ENCODE data around the gene NEIL3.

GRCh38 chr4:177322881-177323280 lies 13.2 kb downstream of the NEIL3 start:
- no peak for TF ChIP-seq CTCF (IDR thresholded peaks at IDR 0.05)
- TF ChIP-seq EZH2 (IDR thresholded peaks at IDR 0.05; ENCODE audit: borderline replicate concordance, insufficient read depth, low read depth, low read length, poor library complexity, severe bottlenecking) = no peak
